ENCODE results near the gene ST3GAL2. TPM values are rescaled to one million over a fixed set of nuclear protein-coding genes. Genes with fewer than 3 reads are reported as not detected.

Gene ST3GAL2
- total and polyA plus RNA-seq, 10 of the 15 experiments (the other 5 are each of a cell fraction or from before 2014, with no cell fraction given) = 0.95 to 61.7 (median 25.9) TPM

DNA sequence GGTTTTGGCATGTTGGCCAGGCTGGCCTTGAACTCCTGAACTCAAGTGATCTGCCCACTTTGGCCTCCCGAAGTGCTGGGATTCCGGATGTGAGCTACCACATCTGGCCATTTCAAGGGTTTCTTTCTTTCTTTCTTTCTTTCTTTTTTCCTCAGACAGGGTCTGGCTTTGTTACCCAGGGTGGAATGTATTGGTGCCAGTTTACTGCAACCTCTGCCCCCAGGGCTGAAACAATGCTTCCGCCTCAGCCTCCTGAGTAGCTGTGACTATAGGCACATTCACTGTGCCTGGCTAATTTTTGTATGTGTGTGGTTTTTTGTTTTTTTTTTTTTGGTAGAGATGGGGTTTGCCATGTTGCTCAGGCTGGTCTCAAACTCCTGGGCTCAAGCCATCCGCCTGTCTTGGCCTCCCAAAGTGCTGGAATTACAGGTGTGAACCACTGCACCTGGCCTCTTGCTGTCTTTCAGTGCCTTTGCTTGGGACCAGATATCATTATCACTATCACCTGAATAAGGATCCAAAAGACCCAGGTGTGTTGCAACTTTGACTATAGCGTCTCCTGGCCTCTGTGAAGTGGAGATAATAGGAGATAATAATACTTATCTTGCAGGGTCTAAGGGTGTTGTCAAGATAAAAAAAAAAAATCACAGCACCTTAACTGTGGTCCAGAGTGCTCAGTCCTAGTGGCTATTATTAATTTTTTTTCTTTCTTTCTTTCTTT, 18.7 kb upstream of the ST3GAL2 start (continued):
- TF ChIP-seq, protein P1, sequence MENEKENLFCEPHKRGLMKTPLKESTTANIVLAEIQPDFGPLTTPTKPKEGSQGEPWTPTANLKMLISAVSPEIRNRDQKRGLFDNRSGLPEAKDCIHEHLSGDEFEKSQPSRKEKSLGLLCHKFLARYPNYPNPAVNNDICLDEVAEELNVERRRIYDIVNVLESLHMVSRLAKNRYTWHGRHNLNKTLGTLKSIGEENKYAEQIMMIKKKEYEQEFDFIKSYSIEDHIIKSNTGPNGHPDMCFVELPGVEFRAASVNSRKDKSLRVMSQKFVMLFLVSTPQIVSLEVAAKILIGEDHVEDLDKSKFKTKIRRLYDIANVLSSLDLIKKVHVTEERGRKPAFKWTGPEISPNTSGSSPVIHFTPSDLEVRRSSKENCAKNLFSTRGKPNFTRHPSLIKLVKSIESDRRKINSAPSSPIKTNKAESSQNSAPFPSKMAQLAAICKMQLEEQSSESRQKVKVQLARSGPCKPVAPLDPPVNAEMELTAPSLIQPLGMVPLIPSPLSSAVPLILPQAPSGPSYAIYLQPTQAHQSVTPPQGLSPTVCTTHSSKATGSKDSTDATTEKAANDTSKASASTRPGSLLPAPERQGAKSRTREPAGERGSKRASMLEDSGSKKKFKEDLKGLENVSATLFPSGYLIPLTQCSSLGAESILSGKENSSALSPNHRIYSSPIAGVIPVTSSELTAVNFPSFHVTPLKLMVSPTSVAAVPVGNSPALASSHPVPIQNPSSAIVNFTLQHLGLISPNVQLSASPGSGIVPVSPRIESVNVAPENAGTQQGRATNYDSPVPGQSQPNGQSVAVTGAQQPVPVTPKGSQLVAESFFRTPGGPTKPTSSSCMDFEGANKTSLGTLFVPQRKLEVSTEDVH (IDR thresholded peaks at IDR 0.05; ENCODE audit: low read depth, partially characterized antibody) = no peak

DNA sequence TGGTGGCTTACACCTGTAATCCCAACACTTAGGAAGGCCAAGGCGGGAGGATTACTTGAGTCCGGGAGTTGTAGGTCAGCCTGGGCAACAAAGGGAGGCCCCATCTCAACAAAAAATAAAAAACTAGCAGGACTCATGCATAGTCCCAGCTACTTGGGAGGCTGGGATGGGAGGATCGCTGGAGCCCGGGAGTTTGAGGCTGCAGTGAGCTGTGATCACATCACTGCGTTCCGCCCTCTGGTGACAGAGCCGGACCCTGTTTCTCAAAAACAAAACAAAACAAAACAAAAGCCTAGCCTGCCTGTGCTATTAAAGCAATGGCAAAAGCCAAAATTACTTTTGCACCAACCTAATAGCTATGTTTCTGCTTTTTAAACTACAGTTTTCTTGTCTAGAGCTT, 17.0 kb upstream of the ST3GAL2 start:
- ChIA-PET POLR2A (interaction anchor here (0.5 to 1.5 kb wide), 5 partner anchors 12 to 66 kb away, joined by 3 to 6 read pairs (median 4); no protein-coding TSS in a partner anchor), CTCF (interaction anchor here (0.6 to 3.8 kb wide), 21 partner anchors 9 to 197 kb away, joined by 3 to 25 read pairs (median 4); partner anchors contain the start of gene ST3GAL2), SMC1A (ENCODE audit: uncharacterized antibody, unreplicated experiment) (interaction anchor here (0.6 to 5.0 kb wide), 21 partner anchors 13 to 111 kb away, joined by 3 to 33 read pairs (median 4); partner anchors contain the start of gene ST3GAL2), RAD21 (ENCODE audit: unreplicated experiment) (interaction anchor here (0.7 to 3.7 kb wide), 14 partner anchors 17 to 86 kb away, joined by 3 to 30 read pairs (median 6); partner anchors contain the start of gene ST3GAL2)
- 85% methylated on average over 7 of the region's 7 CpGs for WGBS (ENCODE audit: insufficient coverage, insufficient replicate concordance, low lambda C conversion rate, missing lambda C conversion rate)
- no peak overlapping the region for H3K4me2 ChIP-seq (ENCODE audit: control insufficient read depth, insufficient read depth)
- no peak overlapping the region for H3K4me3 ChIP-seq
- DNase-seq (ENCODE audit: low read depth, low spot score) = no peak
- no peak overlapping the region for H3K9ac ChIP-seq (ENCODE audit: control insufficient read depth, insufficient read depth, low read length)
- BruUV-seq (replicated peaks) = no TSS peak
- peak; percentile 23; the same call in 2 of the 3 replicates for ATAC-seq
- H2AFZ ChIP-seq (ENCODE audit: control insufficient read depth, low read depth, low read length) = no peak overlapping the region
- H3K4me1 ChIP-seq (ENCODE audit: control insufficient read depth, insufficient read depth, low read length) = peaks cover 2% of the 10 kb centered on the region; the same call in 1 of the 2 replicates
- TF ChIP-seq HCFC1 (IDR thresholded peaks at IDR 0.05; ENCODE audit: low read length) = no peak
- TF ChIP-seq SMARCA5 (IDR thresholded peaks at IDR 0.05) = 0 out of 2 replicates have a peak, but pooled peaks have one; percentile 69
- TF ChIP-seq, protein P2, sequence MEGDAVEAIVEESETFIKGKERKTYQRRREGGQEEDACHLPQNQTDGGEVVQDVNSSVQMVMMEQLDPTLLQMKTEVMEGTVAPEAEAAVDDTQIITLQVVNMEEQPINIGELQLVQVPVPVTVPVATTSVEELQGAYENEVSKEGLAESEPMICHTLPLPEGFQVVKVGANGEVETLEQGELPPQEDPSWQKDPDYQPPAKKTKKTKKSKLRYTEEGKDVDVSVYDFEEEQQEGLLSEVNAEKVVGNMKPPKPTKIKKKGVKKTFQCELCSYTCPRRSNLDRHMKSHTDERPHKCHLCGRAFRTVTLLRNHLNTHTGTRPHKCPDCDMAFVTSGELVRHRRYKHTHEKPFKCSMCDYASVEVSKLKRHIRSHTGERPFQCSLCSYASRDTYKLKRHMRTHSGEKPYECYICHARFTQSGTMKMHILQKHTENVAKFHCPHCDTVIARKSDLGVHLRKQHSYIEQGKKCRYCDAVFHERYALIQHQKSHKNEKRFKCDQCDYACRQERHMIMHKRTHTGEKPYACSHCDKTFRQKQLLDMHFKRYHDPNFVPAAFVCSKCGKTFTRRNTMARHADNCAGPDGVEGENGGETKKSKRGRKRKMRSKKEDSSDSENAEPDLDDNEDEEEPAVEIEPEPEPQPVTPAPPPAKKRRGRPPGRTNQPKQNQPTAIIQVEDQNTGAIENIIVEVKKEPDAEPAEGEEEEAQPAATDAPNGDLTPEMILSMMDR (IDR thresholded peaks at IDR 0.05 in 2 of 3, conservative IDR thresholded peaks at IDR 0.05 in 1 of 3; ENCODE audit: control insufficient read depth in 2 of 3, extremely low read depth in 1 of 3, insufficient read depth in 1 of 3, low read depth in 3 of 3, low read length in 3 of 3) = peak in 2 of 3 experiments; percentile 17 to 37; a peak in 2 of 6 replicates
- H3K79me2 ChIP-seq (ENCODE audit: control insufficient read depth, insufficient read depth, low read length) = peaks cover 8% of the 10 kb centered on the region
- H3K27ac ChIP-seq (ENCODE audit: control insufficient read depth, insufficient read depth) = no peak overlapping the region
- intact Hi-C loops (cut with micrococcal nuclease; ENCODE audit: unreplicated experiment) (loop anchor here (1.0 kb wide), 1 partner anchor 61 kb away; no protein-coding TSS in a partner anchor), in situ Hi-C loops (cut with MboI) (no loop called here)
- no peaks in the 10 kb centered on the region for H3K27me3 ChIP-seq (replicated peaks in 1 of 2; ENCODE audit: control insufficient read depth in 2 of 2, insufficient read depth in 2 of 2, low read length in 1 of 2)
- no peak for FAIRE-seq
- no peaks in the 10 kb centered on the region for H3K9me3 ChIP-seq (replicated peaks; ENCODE audit: control insufficient read depth, insufficient read depth, low read length)
- H3K36me3 ChIP-seq (ENCODE audit: control insufficient read depth in 2 of 2, insufficient read depth in 2 of 2, low read length in 1 of 2) = no peaks in the 10 kb centered on the region
- H4K20me1 ChIP-seq (ENCODE audit: control insufficient read depth, insufficient read depth) = no peaks in the 10 kb centered on the region

Measured in GM12878 (cell line).